H1 (cell line): ENCODE data around the gene DCAF7. TPM values are rescaled to one million over a fixed set of nuclear protein-coding genes. Genes with fewer than 3 reads are reported as not detected.

Experiments used
- CTCF ChIA-PET: fragments of 300-600 bp; sonication (Branson Sonifier 250); formaldehyde crosslinking; loops from one replicate; lab custom pipeline; 2021; ENCODE audit not compliant: partially characterized antibody; lab: Charles Lee
- POLR2A ChIA-PET: fragments of 300-600 bp; sonication (Branson Sonifier 250); formaldehyde crosslinking; loops from one replicate; lab custom pipeline; 2021; ENCODE audit warnings: inconsistent platforms; ENCODE audit not compliant: partially characterized antibody; lab: Charles Lee
- DNase-seq, 2 experiments: peaks; one replicate each; pipeline versions ENCODE4 v3.0.0 to v3.0.0-alpha.2; 2010 to 2022; ENCODE audit warnings: low spot score in 2 of 2, low read depth in 1 of 2, mixed read lengths in 1 of 2
- FAIRE-seq: peaks from 2 replicates; lab custom pipeline; 2011; peaks lifted over from hg19 to GRCh38; lab: Jason Lieb, UNC
- H2AFZ ChIP-seq: 2 replicates; pipeline ENCODE4 v1.8.1; 2012; ENCODE audit warnings: low read length, inconsistent platforms
- H2AK5ac ChIP-seq: 2 replicates; pipeline ENCODE4 v1.6.1; 2013; ENCODE audit warnings: low read depth, low read length
- H2BK120ac ChIP-seq: replicated peaks from 2 replicates; pipeline ENCODE3; 2013; ENCODE audit warnings: low read depth, low read length, inconsistent platforms
- H2BK12ac ChIP-seq: 2 replicates; pipeline ENCODE4 v1.6.1; 2013; ENCODE audit warnings: low read depth, low read length
- H2BK15ac ChIP-seq: 2 replicates; pipeline ENCODE4 v1.6.1; 2013; ENCODE audit warnings: low read length
- H2BK20ac ChIP-seq: 2 replicates; pipeline ENCODE4 v1.6.1; 2013; ENCODE audit warnings: low read length
- H2BK5ac ChIP-seq: 2 replicates; pipeline ENCODE4 v1.6.1; 2013; ENCODE audit warnings: low read depth, low read length
- H3K14ac ChIP-seq: 2 replicates; pipeline ENCODE4 v1.6.1; 2013; ENCODE audit warnings: inconsistent platforms; ENCODE audit not compliant: insufficient read length
- H3K18ac ChIP-seq: 2 replicates; pipeline ENCODE4 v1.6.1; 2013; ENCODE audit warnings: low read length; ENCODE audit errors: extremely low read depth
- H3K23ac ChIP-seq: 2 replicates; pipeline ENCODE4 v1.6.1; 2013; ENCODE audit warnings: inconsistent platforms; ENCODE audit not compliant: insufficient read length
- H3K23me2 ChIP-seq: 2 replicates; pipeline ENCODE4 v1.6.1; 2013; ENCODE audit warnings: low read depth, low read length
- H3K27ac ChIP-seq: 2 replicates; pipeline ENCODE4 v1.6.1; 2011; ENCODE audit warnings: low read depth, low read length, inconsistent platforms
- H3K27me3 ChIP-seq, 4 experiments: replicated peaks in 1 of 4; 1 replicate in 1 of 4; 2 replicates in 3 of 4; pipeline versions ENCODE4 v1.6.1 to v1.8.1; 2011 to 2013; ENCODE audit warnings: low read length in 3 of 4, mild to moderate bottlenecking in 3 of 4, inconsistent platforms in 2 of 4, mixed read lengths in 2 of 4, moderate library complexity in 1 of 4; ENCODE audit not compliant: control insufficient read depth in 3 of 4, insufficient read depth in 3 of 4; ENCODE audit errors: extremely low read depth in 1 of 4
- H3K36me3 ChIP-seq, 4 experiments: 2 replicates each; pipeline versions ENCODE4 v1.6.1 to v1.8.1; 2011 to 2013; ENCODE audit warnings: mild to moderate bottlenecking in 4 of 4, low read length in 3 of 4, moderate library complexity in 2 of 4, control low read depth in 1 of 4, inconsistent platforms in 1 of 4; ENCODE audit not compliant: insufficient read depth in 4 of 4, control insufficient read depth in 2 of 4
- H3K4ac ChIP-seq: replicated peaks from 2 replicates; pipeline ENCODE3; 2013; ENCODE audit warnings: low read length, low read depth, mixed read lengths, inconsistent platforms; ENCODE audit not compliant: insufficient read length
- H3K4me1 ChIP-seq, 4 experiments: replicated peaks in 1 of 4; 1 replicate in 1 of 4; 2 replicates in 3 of 4; pipeline versions ENCODE4 v1.6.1 to v1.8.1; 2011 to 2013; ENCODE audit warnings: low read length in 3 of 4, inconsistent platforms in 2 of 4, mixed read lengths in 1 of 4; ENCODE audit not compliant: insufficient read depth in 4 of 4, control insufficient read depth in 3 of 4
- H3K4me2 ChIP-seq, 2 experiments: 2 replicates each; pipeline versions ENCODE4 v1.6.1 to v1.8.1; 2011 to 2013; ENCODE audit warnings: low read depth in 2 of 2, low read length in 2 of 2, control low read depth in 1 of 2, inconsistent platforms in 1 of 2, mild to moderate bottlenecking in 1 of 2; ENCODE audit not compliant: insufficient read depth in 1 of 2
- H3K4me3 ChIP-seq, 4 experiments: fragments of 200-600, 300-600 bp in 1 of 4; sonication (generic), shearing (Covaris generic), sonication (Bioruptor Twin) in 1 of 4; 2 replicates each; pipeline versions ENCODE4 v1.5.1 to v1.8.1; 2011 to 2016; ENCODE audit warnings: low read length in 4 of 4, low read depth in 3 of 4, control low read depth in 2 of 4, inconsistent platforms in 2 of 4, mild to moderate bottlenecking in 2 of 4, mixed read lengths in 1 of 4, moderate library complexity in 1 of 4; ENCODE audit not compliant: insufficient read depth in 2 of 4; ENCODE audit errors: extremely low read depth in 1 of 4
- H3K56ac ChIP-seq: replicated peaks from 2 replicates; pipeline ENCODE3; 2013; ENCODE audit warnings: low read depth, mild to moderate bottlenecking, mixed read lengths, low read length, inconsistent platforms; ENCODE audit not compliant: insufficient read length
- H3K79me1 ChIP-seq: 2 replicates; pipeline ENCODE4 v1.6.1; 2013; ENCODE audit warnings: low read depth, low read length, control low read depth
- H3K79me2 ChIP-seq, 2 experiments: 2 replicates each; pipeline versions ENCODE4 v1.6.1 to v1.8.1; 2012 to 2013; ENCODE audit warnings: low read length in 2 of 2, mild to moderate bottlenecking in 2 of 2, inconsistent platforms in 1 of 2; ENCODE audit not compliant: insufficient read depth in 2 of 2, control insufficient read depth in 1 of 2
- H3K9ac ChIP-seq, 4 experiments: replicated peaks in 1 of 4; 1 replicate in 1 of 4; 2 replicates in 3 of 4; pipeline versions ENCODE4 v1.6.1 to v1.8.1; 2011 to 2013; ENCODE audit warnings: low read depth in 3 of 4, low read length in 3 of 4, control low read depth in 2 of 4, mild to moderate bottlenecking in 2 of 4, moderate library complexity in 2 of 4, inconsistent platforms in 1 of 4; ENCODE audit errors: extremely low read depth in 1 of 4
- H3K9me3 ChIP-seq, 2 experiments: 2 replicates each; pipeline versions ENCODE4 v1.6.1 to v1.8.1; 2012 to 2013; ENCODE audit warnings: mild to moderate bottlenecking in 2 of 2, moderate library complexity in 2 of 2, control low read depth in 1 of 2, inconsistent platforms in 1 of 2, low read depth in 1 of 2, low read length in 1 of 2, mixed read lengths in 1 of 2; ENCODE audit not compliant: insufficient read depth in 2 of 2
- H4K20me1 ChIP-seq, 2 experiments: replicated peaks in 1 of 2; 2 replicates each; pipeline versions ENCODE3 to v1.8.1; 2011 to 2013; ENCODE audit warnings: inconsistent platforms in 2 of 2, low read length in 2 of 2, mild to moderate bottlenecking in 1 of 2; ENCODE audit not compliant: insufficient read depth in 2 of 2, control insufficient read depth in 1 of 2
- H4K5ac ChIP-seq: 2 replicates; pipeline ENCODE4 v1.6.1; 2013; ENCODE audit warnings: low read length, low read depth, mixed read lengths, inconsistent platforms; ENCODE audit not compliant: insufficient read length
- H4K8ac ChIP-seq: 2 replicates; pipeline ENCODE4 v1.8.0; 2013; ENCODE audit warnings: mild to moderate bottlenecking, moderate library complexity, low read length, inconsistent platforms; ENCODE audit not compliant: insufficient read depth; ENCODE audit errors: extremely low read depth
- H4K91ac ChIP-seq: replicated peaks from 2 replicates; pipeline ENCODE3; 2013; ENCODE audit warnings: low read length, mixed read lengths, inconsistent platforms; ENCODE audit not compliant: insufficient read length
- BRCA1 ChIP-seq: IDR thresholded peaks from 2 replicates; pipeline ENCODE4 v1.6.1; 2012; ENCODE audit warnings: low read depth, low read length, improper control_type of control experiment
- CEBPB ChIP-seq: IDR thresholded peaks from 2 replicates; pipeline ENCODE4 v1.6.1; 2012; ENCODE audit warnings: low read depth, low read length
- HDAC2 ChIP-seq, 2 experiments: fragments of 300-600 bp in 1 of 2; sonication (generic) in 1 of 2; IDR thresholded peaks; 2 replicates each; pipeline ENCODE4 v1.6.1; 2011 to 2012; ENCODE audit warnings: low read depth in 2 of 2, low read length in 2 of 2, mild to moderate bottlenecking in 2 of 2, moderate library complexity in 2 of 2, borderline replicate concordance in 1 of 2, inconsistent platforms in 1 of 2
- HDAC6 ChIP-seq: IDR thresholded peaks from one replicate; pipeline ENCODE4 v1.7.1; 2012; ENCODE audit warnings: low read depth, mild to moderate bottlenecking, inconsistent platforms, low read length, moderate library complexity
- MAFK ChIP-seq: IDR thresholded peaks from 2 replicates; pipeline ENCODE4 v1.6.1; 2012; ENCODE audit warnings: low read depth, mild to moderate bottlenecking, improper control_type of control experiment, low read length
- POLR2AphosphoS5 ChIP-seq: IDR thresholded peaks from 2 replicates; pipeline ENCODE4 v1.6.1; 2011; ENCODE audit warnings: low read depth, low read length
- RNF2 ChIP-seq: fragments of 200-900, 300-1000 bp; sonication (generic); IDR thresholded peaks from 2 replicates; pipeline ENCODE4 v1.7.1; 2016; ENCODE audit warnings: borderline replicate concordance, low read depth, mild to moderate bottlenecking, antibody characterized with exemption, low read length; ENCODE audit not compliant: poor library complexity, severe bottlenecking; ENCODE audit errors: missing control alignments
- SAP30 ChIP-seq: fragments of 300-600 bp; sonication (generic); IDR thresholded peaks from 2 replicates; pipeline ENCODE4 v1.7.1; 2012; ENCODE audit warnings: low read length, moderate library complexity, mild to moderate bottlenecking, inconsistent platforms; ENCODE audit not compliant: insufficient read depth, insufficient replicate concordance
- TAF1 ChIP-seq: IDR thresholded peaks from 2 replicates; pipeline ENCODE4 v1.6.1; 2011; ENCODE audit warnings: mild to moderate bottlenecking, low read depth, low read length
- YY1 ChIP-seq: IDR thresholded peaks from 2 replicates; pipeline ENCODE4 v1.6.1; 2011; ENCODE audit warnings: low read depth, mild to moderate bottlenecking, low read length
- WGBS, 2 experiments: shearing (Covaris generic) in 1 of 2; methylation state at CpG; one replicate each; pipeline versions ENCODE4 v1.1.6 to v1.1.7; 2013 to 2015; ENCODE audit warnings: low lambda C conversion rate in 2 of 2, mixed read lengths in 2 of 2, inconsistent platforms in 1 of 2, low coverage in 1 of 2, missing lambda C conversion rate in 1 of 2; ENCODE audit not compliant: insufficient replicate concordance in 2 of 2, insufficient coverage in 1 of 2, insufficient read length in 1 of 2; ENCODE audit errors: extremely low coverage in 1 of 2, missing lambda C conversion rate in 1 of 2; 5-methylcytosine and 5-hydroxymethylcytosine counted together
- polyA plus RNA-seq, 7 experiments: library from polyadenylated mRNA; depleted of rRNA in 3 of 7; stranded (reverse) in 5 of 7; unstranded in 2 of 7; fragments of >200 nt in 5 of 7; fragments of 200-250 nt in 2 of 7; gene quantifications; 1 replicate in 5 of 7; 2 replicates in 1 of 7; 4 replicates in 1 of 7; pipeline versions ENCODE4 v1.2.1 to v1.2.3, GENCODE V29; 2011 to 2013; ENCODE audit warnings: missing spikeins in 2 of 7, mixed read lengths in 2 of 7
- total RNA-seq: library from RNA; stranded (reverse); fragmentation: NEBNext Ultra II Directional; extraction: Animal tissue kit (Norgen Biotek cat#: 25700); gene quantifications from 2 replicates; pipeline ENCODE4 v1.2.1, GENCODE V29; 2021
- TF ChIP-seq, protein P1 (sequence below): IDR thresholded peaks from 2 replicates; pipeline ENCODE4 v1.6.1; 2012; ENCODE audit warnings: inconsistent platforms
- TF ChIP-seq, protein P2 (sequence below): IDR thresholded peaks from 2 replicates; pipeline ENCODE4 v1.6.1; 2011; ENCODE audit warnings: low read length, improper control_type of control experiment

The DCAF7 gene
- total and polyA plus RNA-seq, 2 of the 8 experiments (the other 6 are each of a cell fraction or from before 2014, with no cell fraction given), result 74.9 to 94.1 TPM

- H3K9ac ChIP-seq, result no peak overlapping the region
- no peak overlapping the region for H2BK20ac ChIP-seq
- no peak overlapping the region for H4K91ac ChIP-seq
- WGBS, 2 experiments, result 88% methylated on average over 1 of the region's 1 CpG; no CpG with 5 or more reads in 1 of the 2 experiments
- H3K79me2 ChIP-seq, result peaks cover 0 to 56% of the 10 kb centered on the region in 2 experiments; a peak in 2 of 4 replicates
- POLR2A ChIA-PET, result interaction anchor here (1.4 kb wide), 1 partner anchor 17 kb away, joined by 4 read pairs; the partner anchor contains the start of gene DCAF7
- no peak for DNase-seq
- H3K9me3 ChIP-seq, result no peaks in the 10 kb centered on the region
- H3K14ac ChIP-seq, result no peak overlapping the region
- no peaks in the 10 kb centered on the region for H3K4me1 ChIP-seq
- CTCF ChIA-PET, result interaction anchor here (1.4 to 4.6 kb wide), 5 partner anchors 8 to 131 kb away, joined by 4 to 24 read pairs (median 11); no protein-coding TSS in a partner anchor
- no peak overlapping the region for H2BK120ac ChIP-seq
- H3K4ac ChIP-seq, result no peak overlapping the region
- FAIRE-seq, result no peak
- no peak overlapping the region for H2BK12ac ChIP-seq
- no peak overlapping the region for H4K5ac ChIP-seq
- no peak overlapping the region for H3K23ac ChIP-seq
- H3K27me3 ChIP-seq, result no peaks in the 10 kb centered on the region
- H3K4me2 ChIP-seq, result no peak overlapping the region
- no peak overlapping the region for H2BK15ac ChIP-seq
- H3K56ac ChIP-seq, result no peak overlapping the region
- peaks cover 8% of the 10 kb centered on the region for H3K79me1 ChIP-seq
- no peak overlapping the region for H2AFZ ChIP-seq
- no peak overlapping the region for H4K8ac ChIP-seq
- H3K27ac ChIP-seq, result no peak overlapping the region
- H2AK5ac ChIP-seq, result no peak overlapping the region
- no peaks in the 10 kb centered on the region for H3K36me3 ChIP-seq
- no peak overlapping the region for H3K4me3 ChIP-seq
- H3K23me2 ChIP-seq, result no peaks in the 10 kb centered on the region; the same call in 1 of the 2 replicates
- no peak overlapping the region for H3K18ac ChIP-seq
- H2BK5ac ChIP-seq, result no peak overlapping the region
- peaks cover 2 to 10% of the 10 kb centered on the region in 2 experiments for H4K20me1 ChIP-seq
- TF ChIP-seq POLR2AphosphoS5 (no peak), RNF2 (no peak), SAP30 (no peak), TAF1 (no peak), CEBPB (no peak), MAFK (no peak), BRCA1 (no peak), HDAC6 (no peak), YY1 (no peak), HDAC2 (IDR thresholded peaks at IDR 0.05; ENCODE audit: borderline replicate concordance in 1 of 2, low read depth in 2 of 2, low read length in 2 of 2) (no peak)
- TF ChIP-seq, protein P1, sequence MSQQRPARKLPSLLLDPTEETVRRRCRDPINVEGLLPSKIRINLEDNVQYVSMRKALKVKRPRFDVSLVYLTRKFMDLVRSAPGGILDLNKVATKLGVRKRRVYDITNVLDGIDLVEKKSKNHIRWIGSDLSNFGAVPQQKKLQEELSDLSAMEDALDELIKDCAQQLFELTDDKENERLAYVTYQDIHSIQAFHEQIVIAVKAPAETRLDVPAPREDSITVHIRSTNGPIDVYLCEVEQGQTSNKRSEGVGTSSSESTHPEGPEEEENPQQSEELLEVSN, result no peak
- TF ChIP-seq, protein P2, sequence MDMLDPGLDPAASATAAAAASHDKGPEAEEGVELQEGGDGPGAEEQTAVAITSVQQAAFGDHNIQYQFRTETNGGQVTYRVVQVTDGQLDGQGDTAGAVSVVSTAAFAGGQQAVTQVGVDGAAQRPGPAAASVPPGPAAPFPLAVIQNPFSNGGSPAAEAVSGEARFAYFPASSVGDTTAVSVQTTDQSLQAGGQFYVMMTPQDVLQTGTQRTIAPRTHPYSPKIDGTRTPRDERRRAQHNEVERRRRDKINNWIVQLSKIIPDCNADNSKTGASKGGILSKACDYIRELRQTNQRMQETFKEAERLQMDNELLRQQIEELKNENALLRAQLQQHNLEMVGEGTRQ, result no peak
Observed at GRCh38 chr17:63567229-63567628, 17.0 kb downstream of the DCAF7 start.
